T follicular helper cell (primary cell): Measurements from ENCODE around the gene MBD3L2.
"Not testable (repeated sequence)": the region's sequence is repeated elsewhere in the genome, so short reads cannot be mapped to it uniquely, and the experiment has no call there.

ENCODE experiments used
- DNase-seq: peaks from one replicate; pipeline ENCODE4 v3.0.0-alpha.2; 2020; ENCODE audit warnings: low read depth

The MBD3L2 gene

GRCh38 chr19:7059977-7060376, 10.9 kb downstream of the MBD3L2 start:
- DNase-seq = not testable (repeated sequence)

- no peak for DNase-seq
Measured at GRCh38 chr19:7063339-7063738, 14.2 kb downstream of the MBD3L2 start.

DNA sequence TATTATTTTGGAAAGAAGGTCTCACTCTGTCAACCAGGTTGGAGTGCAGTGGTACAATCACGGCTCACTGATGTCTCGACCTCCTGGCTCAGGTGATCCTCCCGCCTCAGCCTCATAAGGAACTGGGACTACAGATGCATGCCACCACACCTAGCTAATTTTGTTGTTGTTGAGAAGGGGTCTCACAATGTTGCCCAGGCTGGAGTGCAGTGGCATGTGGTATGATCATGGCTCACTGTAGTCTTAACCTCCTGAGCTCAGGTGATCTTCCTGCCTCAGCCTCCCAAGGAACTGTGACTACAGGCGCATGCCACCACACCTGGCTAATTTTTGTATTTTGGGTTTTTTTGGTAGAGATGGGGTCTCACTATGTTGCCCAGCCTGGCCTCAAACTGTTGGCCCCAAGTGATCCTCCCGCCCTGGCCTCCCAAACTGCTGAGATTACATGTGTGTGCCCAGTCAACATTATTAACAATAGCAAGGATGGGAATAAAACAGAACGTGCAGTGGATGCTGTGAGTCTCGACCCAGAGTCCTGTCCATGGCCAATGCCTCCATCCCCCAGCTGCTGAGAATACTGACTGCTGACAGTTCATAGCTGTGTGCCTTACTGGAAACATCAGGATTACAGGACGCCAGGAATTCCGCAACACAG, 14.8 kb downstream of the MBD3L2 start:
- no peak for DNase-seq

DNA sequence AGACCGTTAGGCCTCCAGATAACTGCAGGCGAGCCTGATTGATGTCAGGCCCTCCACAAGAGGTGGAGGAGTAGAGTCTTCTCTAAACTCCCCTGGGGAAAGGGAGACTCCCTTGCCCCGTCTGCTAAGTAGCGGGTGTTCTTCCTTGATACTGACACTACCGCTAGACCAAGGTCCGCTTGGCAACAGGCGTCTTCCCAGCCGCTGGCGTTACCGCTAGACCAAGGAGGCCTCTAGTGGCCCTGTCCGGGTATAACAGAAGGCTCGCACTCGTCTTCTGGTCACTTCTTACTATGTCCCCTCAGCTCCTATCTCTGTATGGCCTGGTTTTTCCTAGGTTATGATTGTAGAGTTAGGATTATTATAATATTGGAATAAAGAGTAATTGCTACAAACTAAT, 18.0 kb downstream of the MBD3L2 start:
- not testable (repeated sequence) for DNase-seq

- DNase-seq = no peak
Measured at GRCh38 chr19:7067716-7068115, 18.6 kb downstream of the MBD3L2 start.

GRCh38 chr19:7068599-7068998, 19.5 kb downstream of the MBD3L2 start:
- no peak for DNase-seq

GRCh38 chr19:7069042-7069903, 20.2 kb downstream of the MBD3L2 start, which contains the start of gene ZNF557:
ZNF557 (plus strand) TSS chr19:7069703; CDS start chr19:7075075, 5,372 bp downstream.
- DNase-seq = peak; percentile 99

- no peak for DNase-seq
Measured at GRCh38 chr19:7069904-7070226, 20.7 kb downstream of the MBD3L2 start.

DNA sequence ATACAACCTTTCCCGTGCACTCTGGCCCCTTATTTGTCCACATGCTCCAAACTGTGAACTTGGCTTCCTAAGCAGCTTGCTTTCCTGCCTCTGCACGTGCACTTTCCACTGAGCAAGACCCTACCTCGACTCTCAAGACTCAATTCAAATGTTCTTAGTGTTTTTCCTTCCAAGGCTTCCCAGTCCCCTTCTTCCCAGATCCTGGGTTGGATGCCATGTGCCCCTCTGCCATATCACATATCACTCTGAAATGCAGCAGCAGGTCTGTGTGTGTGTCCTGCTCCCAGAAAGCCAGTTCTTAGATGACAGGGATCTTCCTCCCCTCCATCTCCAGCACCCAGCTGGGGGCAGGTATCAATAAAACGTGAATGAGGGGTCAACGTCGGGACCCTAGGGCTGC, 23.4 kb downstream of the MBD3L2 start:
- no peak for DNase-seq

GRCh38 chr19:7074705-7075282, 25.7 kb downstream of the MBD3L2 start:
- no peak for DNase-seq

GRCh38 chr19:7076151-7076550, 27.0 kb downstream of the MBD3L2 start:
- DNase-seq = no peak

GRCh38 chr19:7078008-7078407, 28.9 kb downstream of the MBD3L2 start:
- no peak for DNase-seq

DNA sequence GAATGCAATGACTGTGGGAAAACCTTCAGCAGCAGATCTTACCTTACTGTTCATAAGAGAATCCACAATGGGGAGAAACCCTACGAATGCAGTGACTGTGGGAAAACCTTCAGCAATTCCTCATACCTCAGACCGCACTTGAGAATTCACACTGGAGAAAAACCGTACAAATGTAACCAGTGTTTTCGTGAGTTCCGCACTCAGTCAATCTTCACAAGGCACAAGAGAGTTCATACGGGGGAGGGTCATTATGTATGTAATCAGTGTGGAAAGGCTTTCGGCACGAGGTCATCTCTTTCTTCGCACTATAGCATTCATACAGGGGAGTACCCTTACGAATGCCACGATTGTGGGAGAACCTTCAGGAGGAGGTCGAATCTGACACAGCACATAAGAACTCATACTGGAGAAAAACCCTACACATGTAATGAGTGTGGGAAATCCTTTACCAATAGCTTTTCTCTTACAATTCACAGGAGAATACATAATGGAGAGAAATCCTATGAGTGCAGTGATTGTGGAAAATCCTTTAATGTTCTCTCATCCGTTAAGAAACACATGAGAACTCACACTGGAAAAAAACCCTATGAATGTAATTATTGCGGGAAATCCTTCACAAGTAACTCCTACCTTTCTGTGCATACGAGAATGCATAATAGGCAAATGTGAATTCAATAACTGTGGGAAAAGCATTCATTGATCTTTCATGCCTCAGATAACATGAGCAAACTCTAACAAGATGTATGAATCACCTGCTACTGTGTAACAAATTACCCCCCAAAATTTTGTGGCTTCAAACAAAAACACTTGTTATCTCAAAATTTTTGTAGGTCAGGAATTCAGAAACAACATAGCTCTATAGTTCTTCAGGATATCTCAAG, 34.2 kb downstream of the MBD3L2 start:
- DNase-seq = no peak

GRCh38 chr19:7088999-7089398, 39.9 kb downstream of the MBD3L2 start:
- DNase-seq = no peak

- no peak for DNase-seq
Measured at GRCh38 chr19:7098096-7098495, 49.0 kb downstream of the MBD3L2 start.

- DNase-seq = peak; percentile 83
Measured at GRCh38 chr19:7098701-7099596, 49.8 kb downstream of the MBD3L2 start.

GRCh38 chr19:7099597-7099921, 50.4 kb downstream of the MBD3L2 start:
- DNase-seq = no peak
